Femur (tissue), 1 donor: ENCODE results near the gene ZNF681.
"Not testable (repeated sequence)": the region's sequence is repeated elsewhere in the genome, so short reads cannot be mapped to it uniquely, and the experiment has no call there.

Source experiments
- DNase-seq: peaks from one replicate; pipeline ENCODE4 v3.0.0-alpha.2; 2017

The ZNF681 gene

DNA sequence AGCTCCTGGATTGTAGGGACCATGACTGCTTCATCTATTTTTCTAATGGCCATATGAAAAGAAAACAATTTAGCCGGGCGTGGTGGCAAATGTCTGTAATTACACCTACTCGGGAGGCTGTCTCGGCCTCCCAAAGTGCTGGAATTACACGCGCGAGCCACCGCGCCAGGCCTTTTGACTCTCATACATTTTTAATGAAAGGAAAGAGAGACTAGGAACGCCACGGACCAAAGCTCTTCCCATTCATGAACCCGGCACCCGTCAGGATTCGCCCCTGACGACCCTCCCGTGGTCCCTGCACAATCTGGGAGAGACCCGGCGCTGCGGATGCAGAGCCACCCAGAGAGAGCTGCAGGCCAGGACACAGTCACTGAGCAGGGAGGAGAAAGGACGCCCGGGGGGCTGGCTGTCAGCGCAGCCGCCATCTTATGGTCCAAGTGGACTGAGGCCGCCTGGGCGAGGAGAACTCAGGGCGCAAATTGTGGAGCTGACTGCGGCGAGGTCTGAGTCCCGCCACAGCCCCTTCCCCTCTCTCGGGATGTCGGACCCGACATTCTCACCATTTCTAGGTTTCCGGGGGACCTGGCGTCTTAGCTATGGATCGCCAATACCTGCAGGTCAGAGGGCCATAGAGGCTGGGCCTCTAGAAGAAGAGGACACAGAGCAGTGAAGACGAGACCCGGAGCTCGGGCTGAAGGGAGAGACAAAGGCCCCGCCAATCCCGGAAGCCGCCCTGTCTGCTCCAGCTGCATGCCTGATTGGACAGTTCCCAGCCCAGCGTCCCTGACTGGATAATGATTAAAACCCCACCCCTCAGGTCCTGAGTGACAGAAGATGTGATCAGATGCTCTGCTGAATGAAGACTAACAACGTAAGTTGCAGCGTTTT lies at the start of gene ZNF681:
ZNF681 (minus strand) TSS at position 705 of the 888 bp plus-strand sequence; CDS start at position 563, 142 bp downstream.
- peak; percentile 96 for DNase-seq

DNA sequence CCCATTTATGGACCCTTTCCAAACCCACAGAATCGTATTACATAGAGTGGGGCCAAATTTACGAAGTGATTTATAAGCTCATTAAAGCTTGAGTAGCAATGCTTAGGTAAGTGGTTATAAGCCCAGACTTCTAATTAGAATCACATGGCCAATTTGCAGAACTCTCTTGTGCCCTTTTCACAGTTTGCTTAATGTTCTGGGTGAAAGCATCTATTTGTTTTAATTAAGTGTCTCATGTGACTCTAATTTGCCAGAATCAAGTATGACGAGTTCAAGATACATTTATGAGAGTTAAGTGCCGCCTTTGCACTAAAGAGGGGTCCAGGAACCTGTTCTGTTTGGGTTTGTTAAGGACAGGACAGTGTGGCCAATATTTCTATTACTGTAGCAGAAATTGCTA lies 46.0 kb upstream of the ZNF681 start:
- DNase-seq, result no peak

DNA sequence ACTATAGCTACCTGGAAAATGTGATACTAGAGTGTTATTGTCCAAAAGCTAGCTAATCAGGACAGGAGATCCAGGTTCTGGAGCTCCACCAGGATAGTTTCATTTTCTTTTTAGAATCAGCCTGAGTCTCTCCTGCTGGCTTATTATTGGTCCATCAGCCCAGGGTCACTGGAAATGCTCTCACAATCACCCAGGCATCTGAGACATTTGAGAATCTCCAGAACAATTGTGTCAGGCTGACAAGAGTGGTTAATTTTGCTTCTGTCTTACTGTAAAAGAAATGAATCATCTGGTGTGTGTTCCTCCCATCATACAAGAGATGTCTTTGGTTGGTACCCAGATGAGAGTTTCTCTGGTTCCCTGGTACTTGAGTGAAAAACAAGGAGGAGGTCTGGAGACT lies 43.6 kb upstream of the ZNF681 start:
- no peak for DNase-seq

DNA sequence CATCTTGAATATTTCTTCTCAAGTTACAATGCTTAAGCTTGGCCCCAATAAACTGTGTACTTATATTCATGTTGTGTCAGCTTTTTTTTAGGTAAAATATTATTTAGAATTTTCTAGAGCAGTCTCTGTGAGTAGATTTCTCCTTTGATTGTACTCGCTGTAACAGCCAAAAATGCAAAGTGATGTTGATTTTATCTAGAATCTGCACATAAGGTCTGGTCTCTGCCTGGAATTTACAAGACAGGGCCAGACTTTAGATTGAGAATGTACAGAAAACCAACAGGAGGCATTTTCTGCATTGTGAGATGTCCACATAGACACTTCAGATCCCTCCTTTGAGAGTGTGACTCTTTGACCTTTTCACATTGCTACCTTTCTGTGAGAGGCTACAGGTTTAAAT lies 43.1 kb upstream of the ZNF681 start:
- no peak for DNase-seq

DNA sequence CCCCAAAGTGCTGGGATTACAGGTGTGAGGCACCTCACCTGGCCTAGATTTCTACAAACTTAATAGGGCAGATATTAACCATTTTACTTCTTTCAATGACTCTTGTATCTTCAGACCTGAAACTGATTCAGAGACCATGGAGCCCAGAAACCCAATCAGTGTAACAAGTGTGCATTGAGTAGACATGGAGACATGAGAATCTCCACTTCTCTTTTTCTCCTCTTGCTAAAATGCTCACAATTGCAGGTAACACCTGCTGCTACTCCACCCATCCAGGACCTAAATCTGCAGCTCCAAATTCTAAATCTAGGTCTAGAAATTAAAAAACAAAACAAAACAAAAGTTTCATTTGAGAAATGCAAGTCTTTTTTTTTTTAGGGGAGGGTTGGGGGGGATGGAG lies 42.2 kb upstream of the ZNF681 start:
- no peak for DNase-seq

DNA sequence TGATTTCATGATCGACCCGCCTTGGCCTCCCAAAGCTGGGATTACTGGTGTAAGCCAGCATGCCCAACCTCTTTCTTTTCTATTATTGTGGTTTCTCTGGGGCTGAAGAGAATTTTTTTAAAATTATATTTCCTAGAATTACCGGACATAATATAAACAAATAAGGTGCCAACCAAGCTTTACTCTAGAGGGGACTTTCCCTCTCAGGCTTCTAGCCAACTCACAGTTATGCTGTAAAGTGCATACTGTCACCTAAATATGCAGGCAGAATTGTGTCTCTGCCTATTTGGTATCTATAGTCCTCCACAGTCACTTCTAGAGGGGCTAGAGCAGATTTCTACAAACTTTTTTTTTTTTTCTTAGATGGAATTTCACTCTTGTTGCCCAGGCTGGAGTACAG lies 41.6 kb upstream of the ZNF681 start:
- DNase-seq, result no peak

DNA sequence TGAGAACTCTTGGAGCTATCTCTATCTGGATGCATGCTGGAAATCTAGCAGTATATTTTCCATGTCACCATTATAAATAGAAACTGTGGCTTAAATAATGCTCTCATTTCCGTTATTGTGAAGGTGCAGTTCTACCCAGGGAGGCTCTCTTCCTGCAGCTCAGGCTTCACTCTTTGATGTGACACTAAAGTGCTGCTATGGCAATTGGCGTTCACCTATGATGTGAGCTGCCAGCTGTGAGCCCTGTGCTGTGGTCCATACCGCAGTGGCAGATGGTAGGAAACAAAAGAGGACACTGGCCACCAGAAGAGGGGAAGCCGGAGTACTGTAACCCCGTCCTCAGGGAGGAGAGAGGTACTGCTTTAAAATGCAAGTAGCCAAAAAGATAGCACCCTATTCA lies 40.6 kb upstream of the ZNF681 start:
- DNase-seq, result peak; percentile 37

DNA sequence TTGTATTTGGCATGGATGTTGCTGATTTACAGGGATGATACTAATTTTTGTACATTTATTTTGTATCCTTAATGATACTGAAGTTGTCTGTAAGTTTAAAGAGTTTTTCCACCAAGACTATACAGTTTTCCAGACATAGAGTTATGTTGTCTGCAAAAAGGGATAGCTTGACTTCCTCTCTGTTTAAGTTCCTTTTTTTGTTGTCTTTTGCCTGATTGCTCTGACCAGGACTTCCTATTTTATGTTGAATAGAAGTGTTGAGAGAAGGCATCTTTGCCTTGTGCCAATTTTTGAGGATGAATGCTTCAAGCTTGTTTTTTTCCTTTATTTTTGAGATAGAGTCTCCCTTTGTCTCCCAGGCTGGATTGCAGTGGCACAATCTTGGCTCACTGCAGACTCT lies 36.8 kb upstream of the ZNF681 start:
- DNase-seq, result no peak

DNA sequence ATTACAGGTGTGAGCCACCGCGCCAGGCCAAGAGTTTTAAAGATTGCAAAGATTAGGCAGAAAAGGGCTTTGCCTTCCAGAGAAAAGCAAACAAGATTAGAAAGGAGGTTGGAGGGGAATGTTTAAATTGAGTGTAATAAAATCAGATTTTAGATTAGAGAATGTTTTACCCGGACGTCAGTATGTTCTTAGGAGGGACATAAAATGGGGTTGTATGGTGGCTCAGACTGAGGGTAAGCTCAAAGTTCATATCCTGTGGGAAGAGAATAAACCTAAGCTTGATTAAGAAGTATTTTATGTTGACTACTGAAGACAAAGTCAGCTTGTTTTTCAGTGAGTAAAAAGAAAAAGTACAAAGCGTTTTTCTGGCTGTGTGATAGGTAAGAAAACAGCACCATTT lies 34.1 kb upstream of the ZNF681 start:
- no peak for DNase-seq

DNA sequence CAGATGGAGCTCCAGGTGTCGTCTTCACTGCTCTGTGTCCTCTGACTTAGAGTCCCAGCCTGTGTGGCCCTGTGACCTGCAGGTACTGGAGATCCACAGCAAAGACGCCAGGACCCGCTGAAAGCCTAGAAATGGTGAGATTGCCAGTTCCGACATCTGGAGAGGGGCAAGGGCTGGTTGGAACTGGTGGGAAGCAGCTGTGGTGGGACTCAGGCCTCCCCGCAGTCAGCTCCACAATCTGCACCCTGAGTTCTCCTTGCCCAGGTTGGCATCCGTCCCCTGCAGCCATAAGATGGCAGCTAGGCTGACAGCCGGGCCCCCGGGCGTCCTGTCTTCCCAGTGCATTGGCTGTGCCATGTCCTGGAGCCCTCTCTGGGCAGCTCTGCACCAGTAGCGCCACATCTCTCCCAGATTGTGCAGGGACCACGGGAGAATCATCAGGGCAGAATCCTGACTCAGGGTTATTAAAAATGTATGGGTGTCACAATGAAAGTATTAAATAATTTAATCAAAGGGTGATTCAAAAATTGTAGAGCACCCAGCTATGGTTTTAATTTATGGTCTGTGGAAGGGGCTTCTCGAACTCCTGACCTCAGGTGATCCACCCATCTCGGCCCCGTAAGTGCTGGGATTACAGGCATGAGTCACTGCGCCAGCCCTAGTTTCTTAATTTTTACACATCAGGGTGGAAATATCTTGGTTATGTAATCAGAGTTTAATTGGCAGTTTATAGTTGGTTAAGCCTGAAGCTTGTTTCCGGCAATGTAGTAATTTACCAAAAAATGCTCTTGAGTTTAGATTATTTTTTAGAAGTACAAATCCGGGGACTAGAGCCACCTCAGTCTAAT lies 32.2 kb upstream of the ZNF681 start:
- DNase-seq, result no peak

DNA sequence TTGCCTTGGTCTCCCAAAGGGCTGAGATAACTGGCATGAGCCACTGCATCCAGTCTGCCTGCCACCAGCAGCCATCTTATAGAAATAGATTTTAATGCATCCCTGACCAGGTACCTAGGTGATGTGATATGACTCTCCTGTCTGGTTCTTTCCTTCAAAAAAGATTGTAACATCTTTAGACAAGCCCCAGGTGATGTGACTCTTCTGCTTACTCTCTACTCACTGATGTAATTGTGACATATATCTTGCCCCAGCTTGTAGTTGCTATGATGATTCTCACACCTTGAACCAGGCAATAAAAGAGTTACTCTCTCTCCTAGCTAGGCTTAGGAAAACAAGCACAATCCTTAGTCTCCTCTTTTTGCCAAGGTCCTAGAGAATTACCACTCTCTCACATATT lies 30.6 kb upstream of the ZNF681 start:
- no peak for DNase-seq

DNA sequence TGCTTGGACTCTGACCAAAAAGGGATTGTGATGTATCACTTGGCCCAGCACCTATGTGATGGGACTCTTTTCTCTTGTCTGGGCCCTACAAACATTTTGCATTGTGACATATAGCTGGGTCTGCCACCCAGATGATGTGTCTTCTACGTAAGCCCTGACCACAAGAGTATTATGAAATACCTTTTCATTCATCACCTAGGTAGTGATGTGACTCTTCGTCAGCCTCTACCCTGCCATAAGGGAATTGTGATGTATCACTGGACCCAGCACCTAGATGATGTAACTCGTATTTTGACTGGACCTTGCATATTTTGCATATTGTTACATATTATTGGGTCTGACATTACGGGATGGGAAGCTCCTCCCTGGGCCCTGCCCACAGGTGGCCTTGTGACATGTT lies 29.7 kb upstream of the ZNF681 start:
- no peak for DNase-seq

DNA sequence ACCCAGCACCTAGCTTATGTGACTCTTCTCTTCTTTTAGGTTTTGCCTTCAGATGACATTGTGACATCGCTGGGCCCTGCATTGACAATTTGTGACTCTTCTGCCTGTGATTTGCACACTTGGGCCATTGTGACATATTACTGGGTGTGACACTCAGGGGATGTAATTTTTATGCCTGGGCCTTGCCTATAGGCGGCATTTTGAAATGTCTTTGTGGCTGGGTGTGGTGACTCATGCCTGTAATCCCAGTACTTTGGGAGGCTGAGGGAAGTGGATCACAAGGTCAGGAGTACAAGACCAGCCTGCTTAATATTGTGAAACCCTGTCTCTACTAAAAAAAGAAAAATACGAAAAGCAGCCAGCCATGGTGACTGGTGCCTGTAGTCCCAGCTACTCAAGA lies 28.4 kb upstream of the ZNF681 start:
- no peak for DNase-seq

DNA sequence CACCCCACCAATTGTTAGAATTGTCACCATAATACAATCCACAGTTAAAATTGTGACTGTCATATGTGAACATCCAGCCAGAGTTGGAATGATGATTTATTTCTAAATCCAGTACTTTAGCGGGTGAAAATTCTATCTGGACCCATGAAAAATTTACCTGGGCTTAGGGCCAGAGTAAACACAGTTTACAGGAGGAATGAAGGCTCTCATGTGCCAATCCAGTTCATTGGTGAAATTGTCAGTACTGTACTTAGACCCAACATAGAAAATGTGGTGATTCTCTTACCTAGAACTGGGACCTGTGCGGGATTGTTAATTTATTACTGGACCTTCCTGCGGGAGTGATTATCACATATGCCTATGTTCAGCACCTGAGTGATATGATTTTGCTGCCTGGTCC lies 27.3 kb upstream of the ZNF681 start:
- DNase-seq, result no peak

DNA sequence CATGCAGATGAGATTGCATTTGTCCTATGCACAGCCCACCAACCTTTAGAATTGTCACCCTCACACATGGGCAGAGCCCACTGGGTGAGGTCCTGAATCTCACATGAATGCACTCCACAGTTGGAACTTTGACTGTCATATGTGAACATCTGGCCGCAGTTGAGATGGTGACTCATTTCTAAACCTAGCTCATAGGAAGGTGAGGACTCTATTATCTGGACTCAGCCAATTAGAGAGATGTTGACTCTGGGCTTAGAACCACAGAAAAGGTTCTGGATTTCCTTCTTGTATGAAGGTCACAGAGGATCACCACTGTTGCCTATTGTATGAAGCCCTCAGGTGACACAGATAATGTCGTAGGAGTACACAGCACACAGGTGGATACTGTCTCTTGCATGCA lies 25.6 kb upstream of the ZNF681 start:
- no peak for DNase-seq

DNA sequence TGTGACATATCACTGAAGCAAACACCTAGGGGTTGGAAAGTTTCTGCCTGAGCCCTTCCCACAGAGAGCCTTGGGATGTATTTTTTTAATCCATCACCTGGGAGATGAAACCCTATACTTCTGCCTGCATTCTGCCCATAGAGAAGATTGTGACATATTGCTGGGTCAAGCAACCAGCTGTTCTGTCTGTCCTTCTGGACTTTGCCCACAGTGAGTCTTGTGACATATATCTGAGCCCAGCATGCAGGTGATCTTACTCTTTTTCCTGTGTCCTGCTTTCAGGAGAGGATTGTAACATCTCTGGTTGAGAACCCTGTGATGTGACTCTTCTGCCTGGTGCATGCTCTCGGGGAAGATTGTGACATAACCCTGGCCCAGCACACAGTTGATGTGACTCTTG lies 24.9 kb upstream of the ZNF681 start:
- DNase-seq, result no peak

DNA sequence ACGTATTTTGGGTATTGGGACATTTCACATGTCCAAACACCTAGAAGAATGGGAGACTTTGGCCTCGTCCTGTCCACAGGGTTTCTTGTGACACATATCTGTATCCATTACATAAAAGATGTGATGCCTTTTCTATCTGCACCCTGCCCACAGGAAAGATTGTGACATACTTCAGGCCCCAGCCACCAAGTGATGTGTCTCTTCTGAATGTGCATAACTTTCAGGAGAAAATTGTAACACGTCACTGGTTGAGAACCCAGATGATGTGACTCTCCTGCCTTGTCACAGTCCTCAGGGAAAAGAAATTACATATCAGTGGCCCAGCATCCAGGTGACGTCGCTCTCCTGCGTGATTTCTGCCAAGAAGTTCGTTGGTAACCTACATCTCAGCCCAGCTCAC lies 21.0 kb upstream of the ZNF681 start:
- no peak for DNase-seq

DNA sequence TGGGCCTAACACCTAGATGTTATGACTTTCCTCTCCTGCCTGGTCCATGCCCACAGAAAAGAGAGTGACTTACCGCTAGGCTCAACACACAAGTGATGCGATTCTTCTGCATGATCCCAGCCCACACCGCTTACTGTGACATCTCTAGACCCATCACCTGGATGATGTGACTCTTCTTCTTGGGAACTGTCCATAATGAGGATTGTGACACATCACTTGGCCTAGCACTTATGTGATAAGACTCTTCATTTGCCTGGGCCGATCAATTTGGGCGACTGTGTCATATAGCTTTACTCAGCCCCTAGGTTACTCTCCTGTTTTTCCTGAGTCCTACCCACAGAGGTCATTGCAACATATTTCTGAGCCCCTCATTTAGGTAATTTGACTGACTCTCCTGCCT lies 19.9 kb upstream of the ZNF681 start:
- DNase-seq, result no peak

DNA sequence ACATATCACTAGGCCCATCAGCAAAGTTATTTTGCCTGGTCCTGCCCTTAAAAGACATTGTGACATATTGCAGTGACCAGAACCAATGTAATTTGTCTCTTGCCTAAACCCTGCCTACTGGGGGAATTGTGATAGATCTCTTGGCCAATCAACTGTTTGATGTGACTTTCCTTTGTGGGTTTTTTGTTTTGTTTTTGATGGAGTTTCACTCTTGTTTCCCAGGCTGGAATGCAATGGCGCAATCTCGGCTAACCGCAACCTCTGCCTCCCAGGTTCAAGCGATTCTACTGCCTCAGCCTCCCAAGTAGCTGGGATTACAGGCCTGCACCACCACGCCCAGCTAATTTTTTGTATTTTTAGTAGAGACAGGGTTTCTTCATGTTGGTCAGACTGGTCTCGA lies 19.3 kb upstream of the ZNF681 start:
- not testable (repeated sequence) for DNase-seq

DNA sequence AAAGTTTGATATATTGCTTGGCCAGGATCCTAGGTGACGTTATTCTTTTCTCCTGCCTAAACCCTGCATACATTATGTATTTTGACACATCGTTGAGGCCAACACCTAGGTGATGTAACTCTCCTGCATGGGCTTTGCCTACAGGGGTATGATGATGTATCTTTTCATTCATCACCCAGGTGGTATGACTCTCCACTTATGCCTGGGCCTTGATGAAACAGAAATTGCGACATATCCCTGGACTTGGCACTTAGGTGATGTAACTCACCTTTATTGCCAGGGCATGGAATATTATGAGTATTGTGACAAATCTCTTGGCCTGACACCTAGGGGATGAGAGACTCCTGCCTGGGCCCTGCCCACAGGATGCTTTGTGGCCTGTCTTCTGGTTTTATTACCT lies 18.5 kb upstream of the ZNF681 start:
- DNase-seq, result no peak

DNA sequence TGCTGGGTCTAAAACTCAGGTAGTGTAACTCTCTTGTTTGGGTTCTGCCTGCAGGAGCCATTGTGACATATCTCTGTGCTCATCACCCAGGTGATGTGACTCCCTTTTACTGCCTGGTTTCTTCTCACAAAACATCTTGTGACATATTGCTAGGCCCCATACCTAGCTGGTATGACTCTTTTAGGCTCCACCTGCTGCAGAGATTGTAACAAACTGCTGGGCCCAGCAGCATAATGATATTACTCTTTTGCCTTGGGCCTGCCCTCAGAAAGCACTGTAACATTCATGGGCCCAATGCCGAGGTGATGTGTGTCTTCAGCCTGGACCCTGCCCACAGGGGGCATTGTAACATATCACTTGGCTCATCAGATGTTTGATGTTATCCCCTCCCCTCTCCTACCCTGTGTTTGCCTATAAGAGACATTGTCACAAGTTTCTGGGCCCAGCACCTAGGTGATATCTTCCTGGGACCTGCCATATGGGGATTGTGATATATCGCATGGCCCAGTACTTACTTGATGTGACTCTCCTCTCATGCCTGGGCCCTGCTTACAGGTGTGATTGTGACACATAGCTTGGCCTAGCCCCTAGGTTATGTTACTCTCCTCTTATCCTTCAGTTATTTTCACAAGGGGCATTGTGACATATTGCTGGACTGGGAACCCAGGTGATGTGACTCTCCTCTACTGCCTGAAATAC lies 18.0 kb upstream of the ZNF681 start:
- DNase-seq, result no peak

DNA sequence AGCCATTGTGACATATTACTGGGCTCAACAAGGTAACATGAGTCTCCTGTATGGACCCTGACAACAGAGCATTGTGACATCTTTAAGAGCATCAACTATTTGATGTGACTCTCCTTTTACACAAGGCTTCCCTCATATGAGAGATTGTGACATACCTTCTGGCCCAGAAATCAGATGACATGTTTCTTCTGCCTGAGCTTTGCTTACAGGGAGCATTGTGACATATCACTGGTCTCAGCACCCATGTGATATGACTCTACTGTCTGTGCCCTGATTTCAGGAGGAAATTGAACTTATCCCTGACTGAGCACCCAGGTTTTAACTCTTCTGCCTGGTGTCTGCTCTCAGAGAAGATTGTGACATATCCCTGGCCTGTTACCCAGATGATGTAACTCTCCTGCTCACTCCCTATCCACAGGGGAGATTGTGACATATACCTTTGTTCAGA lies 15.9 kb upstream of the ZNF681 start:
- no peak for DNase-seq

DNA sequence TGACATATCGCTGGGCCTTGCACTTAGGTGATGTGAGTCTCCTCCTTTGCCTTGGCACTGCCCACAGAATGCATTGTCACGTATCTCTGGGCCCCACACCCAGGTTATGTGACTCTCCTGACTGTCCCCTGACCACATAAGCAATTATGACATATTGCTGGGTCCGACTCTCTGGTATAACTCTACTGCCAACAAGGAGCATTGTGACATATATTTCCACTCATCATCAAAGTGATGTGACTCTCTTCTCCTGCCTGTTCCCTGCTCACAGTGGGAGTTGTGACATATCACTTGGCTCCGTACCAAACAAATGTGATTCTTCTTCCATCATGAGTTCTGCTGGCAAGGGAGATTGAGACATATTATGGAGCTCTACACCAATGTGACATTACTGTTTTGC lies 15.4 kb upstream of the ZNF681 start:
- no peak for DNase-seq

DNA sequence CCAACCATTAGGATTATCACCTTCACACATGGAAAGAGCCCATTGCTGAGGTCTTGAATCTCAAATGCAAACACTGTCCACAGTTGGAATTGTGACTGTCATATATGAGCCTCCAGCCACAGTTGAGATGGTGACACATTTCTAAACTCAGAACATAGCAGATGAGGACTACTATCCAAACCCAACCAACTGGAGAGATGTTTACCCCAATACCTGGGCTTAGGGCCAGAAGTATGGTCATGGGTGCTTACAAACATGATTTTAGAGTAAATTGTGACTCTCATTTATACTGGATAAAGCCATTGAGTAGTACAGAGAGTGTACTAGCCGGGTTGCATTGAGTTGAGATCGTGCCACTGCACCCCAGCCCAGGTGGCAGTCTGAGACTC lies 14.0 kb upstream of the ZNF681 start:
- no peak for DNase-seq
